ENCODE data around the gene PCDHA1.

Gene PCDHA1

GRCh38 chr5:140855772-140856674, 70.1 kb downstream of the PCDHA1 start, which contains the start of gene PCDHA10:
Gene PCDHA10, plus strand, starts transcription at chr5:140855897. Its CDS starts 152 bp downstream, at chr5:140856049.
- no peak within 1 kb of the TSS for H2AK5ac ChIP-seq (ENCODE audit: low read length)
- no peak within 1 kb of the TSS for H3K18ac ChIP-seq (ENCODE audit: low read length)
- H3K23ac ChIP-seq (ENCODE audit: low read length) = no peak within 1 kb of the TSS
- peaks cover 2% of the 10 kb centered on the region for H3K79me1 ChIP-seq (ENCODE audit: low read length)
- no peaks in the 10 kb centered on the region for H3K27me3 ChIP-seq (ENCODE audit: insufficient read depth, low read length)
- peaks cover 0 to 2% of the 10 kb centered on the region in 2 experiments for H3K36me3 ChIP-seq (ENCODE audit: control insufficient read depth in 1 of 2, insufficient read depth in 2 of 2, low read length in 2 of 2)
- peak within 1 kb of the TSS; percentile 60 for H4K8ac ChIP-seq (ENCODE audit: low read depth, low read length)
- H2BK5ac ChIP-seq (ENCODE audit: low read depth, low read length, poor library complexity) = no peak within 1 kb of the TSS
- H3K79me2 ChIP-seq (ENCODE audit: control insufficient read depth, insufficient read depth, low read length, poor library complexity) = no peaks in the 10 kb centered on the region
- H3K9me3 ChIP-seq (ENCODE audit: insufficient read depth, low read depth, low read length) = peaks cover 5% of the 10 kb centered on the region
- no peak for DNase-seq
- H3K4me3 ChIP-seq (ENCODE audit: low read depth, low read length) = peak within 1 kb of the TSS; percentile 65
- no peak within 1 kb of the TSS for H3K27ac ChIP-seq (ENCODE audit: low read depth, low read length)
- H2BK12ac ChIP-seq (ENCODE audit: low read length) = no peak within 1 kb of the TSS
- no peak within 1 kb of the TSS for H3K14ac ChIP-seq (ENCODE audit: low read length)
- H4K91ac ChIP-seq (ENCODE audit: low read depth, low read length) = no peak within 1 kb of the TSS
- H3K4me2 ChIP-seq (ENCODE audit: low read length) = peak within 1 kb of the TSS; percentile 47
- H3K4me1 ChIP-seq (ENCODE audit: control insufficient read depth in 1 of 2, insufficient read depth in 2 of 2, low read length in 2 of 2) = no peaks in the 10 kb centered on the region
- H2BK120ac ChIP-seq (ENCODE audit: insufficient read depth, low read length, poor library complexity) = no peak within 1 kb of the TSS
- H2AFZ ChIP-seq (ENCODE audit: insufficient read depth, low read length, poor library complexity) = no peak within 1 kb of the TSS
- H3K4ac ChIP-seq (ENCODE audit: low read depth, low read length) = no peak within 1 kb of the TSS
- H4K12ac ChIP-seq (ENCODE audit: low read depth, low read length) = peak within 1 kb of the TSS; percentile 62
- no CpG with 5 or more reads among the region's 44 CpGs for WGBS (ENCODE audit: extremely low coverage, insufficient coverage, insufficient read length)
- H3K9ac ChIP-seq (ENCODE audit: low read length) = no peak within 1 kb of the TSS

- no CpG with 5 or more reads among the region's 94 CpGs for WGBS (ENCODE audit: extremely low coverage, insufficient coverage, insufficient read length)
- H4K91ac ChIP-seq (ENCODE audit: low read depth, low read length) = no peak overlapping the region
- no peak overlapping the region for H4K8ac ChIP-seq (ENCODE audit: low read depth, low read length)
- no peak overlapping the region for H2AK5ac ChIP-seq (ENCODE audit: low read length)
- H3K4me3 ChIP-seq (ENCODE audit: low read depth, low read length) = peak overlapping the region; percentile 26
- no peaks in the 10 kb centered on the region for H3K4me1 ChIP-seq (ENCODE audit: control insufficient read depth in 1 of 2, insufficient read depth in 2 of 2, low read length in 2 of 2)
- no peak overlapping the region for H3K4ac ChIP-seq (ENCODE audit: low read depth, low read length)
- H3K9ac ChIP-seq (ENCODE audit: low read length) = no peak overlapping the region
- H3K18ac ChIP-seq (ENCODE audit: low read length) = no peak overlapping the region
- H3K36me3 ChIP-seq (ENCODE audit: control insufficient read depth in 1 of 2, insufficient read depth in 2 of 2, low read length in 2 of 2) = peaks cover under 1 to 8% of the 10 kb centered on the region in 2 experiments
- H2AFZ ChIP-seq (ENCODE audit: insufficient read depth, low read length, poor library complexity) = no peak overlapping the region
- H3K79me2 ChIP-seq (ENCODE audit: control insufficient read depth, insufficient read depth, low read length, poor library complexity) = no peaks in the 10 kb centered on the region
- H3K27me3 ChIP-seq (ENCODE audit: insufficient read depth, low read length) = no peaks in the 10 kb centered on the region
- H2BK12ac ChIP-seq (ENCODE audit: low read length) = no peak overlapping the region
- H3K27ac ChIP-seq (ENCODE audit: low read depth, low read length) = no peak overlapping the region
- H3K9me3 ChIP-seq (ENCODE audit: insufficient read depth, low read depth, low read length) = peaks cover 9% of the 10 kb centered on the region
- no peak overlapping the region for H4K12ac ChIP-seq (ENCODE audit: low read depth, low read length)
- no peak overlapping the region for H2BK5ac ChIP-seq (ENCODE audit: low read depth, low read length, poor library complexity)
- no peak overlapping the region for H3K14ac ChIP-seq (ENCODE audit: low read length)
- H3K23ac ChIP-seq (ENCODE audit: low read length) = no peak overlapping the region
- H3K4me2 ChIP-seq (ENCODE audit: low read length) = no peak overlapping the region
- no peak for DNase-seq
- H2BK120ac ChIP-seq (ENCODE audit: insufficient read depth, low read length, poor library complexity) = no peak overlapping the region
- H3K79me1 ChIP-seq (ENCODE audit: low read length) = peaks cover 2% of the 10 kb centered on the region
Observed at GRCh38 chr5:140857177-140857986, 71.4 kb downstream of the PCDHA1 start.

DNA sequence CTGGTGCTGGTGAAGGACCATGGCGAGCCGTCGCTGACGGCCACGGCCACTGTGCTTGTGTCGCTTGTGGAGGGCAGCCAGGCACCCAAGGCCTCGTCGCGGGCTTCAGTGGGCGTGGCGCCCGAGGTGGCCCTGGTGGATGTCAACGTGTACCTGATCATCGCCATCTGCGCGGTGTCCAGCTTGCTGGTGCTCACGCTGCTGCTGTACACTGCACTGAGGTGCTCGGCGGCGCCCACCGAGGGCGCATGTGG, 72.0 kb downstream of the PCDHA1 start:
- no CpG with 5 or more reads among the region's 22 CpGs for WGBS (ENCODE audit: extremely low coverage, insufficient coverage, insufficient read length)
- H3K79me1 ChIP-seq (ENCODE audit: low read length) = peaks cover 2% of the 10 kb centered on the region
- H3K14ac ChIP-seq (ENCODE audit: low read length) = no peak overlapping the region
- H3K27me3 ChIP-seq (ENCODE audit: insufficient read depth, low read length) = no peaks in the 10 kb centered on the region
- H2AK5ac ChIP-seq (ENCODE audit: low read length) = no peak overlapping the region
- H2BK5ac ChIP-seq (ENCODE audit: low read depth, low read length, poor library complexity) = no peak overlapping the region
- H3K9ac ChIP-seq (ENCODE audit: low read length) = no peak overlapping the region
- H3K9me3 ChIP-seq (ENCODE audit: insufficient read depth, low read depth, low read length) = peaks cover 14% of the 10 kb centered on the region
- H3K4ac ChIP-seq (ENCODE audit: low read depth, low read length) = no peak overlapping the region
- no peak overlapping the region for H3K27ac ChIP-seq (ENCODE audit: low read depth, low read length)
- DNase-seq = no peak
- no peak overlapping the region for H2BK12ac ChIP-seq (ENCODE audit: low read length)
- no peak overlapping the region for H3K23ac ChIP-seq (ENCODE audit: low read length)
- H3K18ac ChIP-seq (ENCODE audit: low read length) = no peak overlapping the region
- H3K4me2 ChIP-seq (ENCODE audit: low read length) = no peak overlapping the region
- H2AFZ ChIP-seq (ENCODE audit: insufficient read depth, low read length, poor library complexity) = no peak overlapping the region
- H2BK120ac ChIP-seq (ENCODE audit: insufficient read depth, low read length, poor library complexity) = no peak overlapping the region
- H3K4me1 ChIP-seq (ENCODE audit: control insufficient read depth in 1 of 2, insufficient read depth in 2 of 2, low read length in 2 of 2) = no peaks in the 10 kb centered on the region
- H4K12ac ChIP-seq (ENCODE audit: low read depth, low read length) = no peak overlapping the region
- H3K79me2 ChIP-seq (ENCODE audit: control insufficient read depth, insufficient read depth, low read length, poor library complexity) = no peaks in the 10 kb centered on the region
- no peak overlapping the region for H4K91ac ChIP-seq (ENCODE audit: low read depth, low read length)
- H4K8ac ChIP-seq (ENCODE audit: low read depth, low read length) = no peak overlapping the region
- peaks cover 5 to 13% of the 10 kb centered on the region in 2 experiments for H3K36me3 ChIP-seq (ENCODE audit: control insufficient read depth in 1 of 2, insufficient read depth in 2 of 2, low read length in 2 of 2)
- no peak overlapping the region for H3K4me3 ChIP-seq (ENCODE audit: low read depth, low read length)

DNA sequence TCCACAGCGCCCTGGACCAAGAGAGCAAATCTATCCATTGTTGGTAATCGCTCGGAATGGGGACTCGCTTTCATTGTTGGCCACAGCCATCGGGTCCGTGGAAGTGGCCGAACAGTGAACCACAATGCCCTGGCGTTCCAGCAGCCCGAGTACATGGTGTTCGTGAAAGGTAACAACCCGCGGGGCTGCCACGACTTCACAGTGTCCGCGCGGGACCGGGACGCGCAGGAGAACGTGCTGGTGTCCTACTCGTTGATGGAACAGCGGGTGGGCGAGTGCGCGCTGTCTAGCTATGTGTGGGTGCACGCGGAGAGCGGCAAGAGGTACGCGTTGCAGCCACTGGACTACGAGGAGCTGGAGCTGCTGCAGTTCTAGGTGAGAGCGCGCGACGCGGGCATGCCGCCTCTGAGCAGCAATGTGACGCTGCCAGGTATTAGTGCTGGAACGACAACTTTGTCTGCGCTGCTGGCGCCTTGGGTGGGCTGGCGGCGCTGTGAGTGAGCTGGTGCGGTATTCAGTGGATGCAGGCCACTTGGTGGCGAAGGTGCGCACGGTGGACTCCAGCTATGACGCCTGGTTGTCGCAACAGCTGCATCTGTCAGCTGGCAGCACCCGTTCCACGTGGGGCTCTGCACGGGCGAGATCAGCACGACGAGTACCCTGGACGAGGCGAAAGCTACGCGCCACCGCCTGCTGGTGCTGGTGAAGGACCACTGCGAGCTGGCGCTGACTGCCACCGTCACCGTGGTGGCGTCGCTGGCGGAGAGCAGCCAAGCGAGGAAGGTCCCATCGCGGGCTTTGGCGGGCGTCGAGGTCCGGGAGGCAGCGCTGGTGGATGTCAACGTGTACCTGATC, 76.7 kb downstream of the PCDHA1 start:
- H4K12ac ChIP-seq (ENCODE audit: low read depth, low read length) = no peak overlapping the region
- no peaks in the 10 kb centered on the region for H3K4me1 ChIP-seq (ENCODE audit: control insufficient read depth in 1 of 2, insufficient read depth in 2 of 2, low read length in 2 of 2)
- no peaks in the 10 kb centered on the region for H3K27me3 ChIP-seq (ENCODE audit: insufficient read depth, low read length)
- H3K79me1 ChIP-seq (ENCODE audit: low read length) = no peaks in the 10 kb centered on the region
- H3K9me3 ChIP-seq (ENCODE audit: insufficient read depth, low read depth, low read length) = peaks cover 15% of the 10 kb centered on the region
- no peak overlapping the region for H3K23ac ChIP-seq (ENCODE audit: low read length)
- H2BK12ac ChIP-seq (ENCODE audit: low read length) = no peak overlapping the region
- no CpG with 5 or more reads among the region's 76 CpGs for WGBS (ENCODE audit: extremely low coverage, insufficient coverage, insufficient read length)
- no peak overlapping the region for H3K27ac ChIP-seq (ENCODE audit: low read depth, low read length)
- H2AFZ ChIP-seq (ENCODE audit: insufficient read depth, low read length, poor library complexity) = no peak overlapping the region
- no peak overlapping the region for H2BK5ac ChIP-seq (ENCODE audit: low read depth, low read length, poor library complexity)
- H3K9ac ChIP-seq (ENCODE audit: low read length) = no peak overlapping the region
- no peak overlapping the region for H4K91ac ChIP-seq (ENCODE audit: low read depth, low read length)
- no peaks in the 10 kb centered on the region for H3K79me2 ChIP-seq (ENCODE audit: control insufficient read depth, insufficient read depth, low read length, poor library complexity)
- no peak overlapping the region for H2BK120ac ChIP-seq (ENCODE audit: insufficient read depth, low read length, poor library complexity)
- peaks cover 9 to 15% of the 10 kb centered on the region in 2 experiments for H3K36me3 ChIP-seq (ENCODE audit: control insufficient read depth in 1 of 2, insufficient read depth in 2 of 2, low read length in 2 of 2)
- H3K4me3 ChIP-seq (ENCODE audit: low read depth, low read length) = no peak overlapping the region
- no peak overlapping the region for H2AK5ac ChIP-seq (ENCODE audit: low read length)
- no peak overlapping the region for H3K4me2 ChIP-seq (ENCODE audit: low read length)
- no peak for DNase-seq
- no peak overlapping the region for H4K8ac ChIP-seq (ENCODE audit: low read depth, low read length)
- no peak overlapping the region for H3K18ac ChIP-seq (ENCODE audit: low read length)
- H3K14ac ChIP-seq (ENCODE audit: low read length) = no peak overlapping the region
- H3K4ac ChIP-seq (ENCODE audit: low read depth, low read length) = no peak overlapping the region

All from trophoblast cell (in vitro differentiated cells and primary cell).